H1 (cell line): ENCODE data around the gene CRNKL1. TPM values are rescaled to one million over a fixed set of nuclear protein-coding genes. Genes with fewer than 3 reads are reported as not detected.

Experiments used
- CTCF ChIA-PET: fragments of 300-600 bp; sonication (Branson Sonifier 250); formaldehyde crosslinking; loops from one replicate; lab custom pipeline; 2021; ENCODE audit not compliant: partially characterized antibody; lab: Charles Lee
- POLR2A ChIA-PET: fragments of 300-600 bp; sonication (Branson Sonifier 250); formaldehyde crosslinking; loops from one replicate; lab custom pipeline; 2021; ENCODE audit warnings: inconsistent platforms; ENCODE audit not compliant: partially characterized antibody; lab: Charles Lee
- DNase-seq, 2 experiments: peaks; one replicate each; pipeline versions ENCODE4 v3.0.0 to v3.0.0-alpha.2; 2010 to 2022; ENCODE audit warnings: low spot score in 2 of 2, low read depth in 1 of 2, mixed read lengths in 1 of 2
- FAIRE-seq: peaks from 2 replicates; lab custom pipeline; 2011; peaks lifted over from hg19 to GRCh38; lab: Jason Lieb, UNC
- H2AFZ ChIP-seq: 2 replicates; pipeline ENCODE4 v1.8.1; 2012; ENCODE audit warnings: low read length, inconsistent platforms
- H2AK5ac ChIP-seq: 2 replicates; pipeline ENCODE4 v1.6.1; 2013; ENCODE audit warnings: low read depth, low read length
- H2BK120ac ChIP-seq: replicated peaks from 2 replicates; pipeline ENCODE3; 2013; ENCODE audit warnings: low read depth, low read length, inconsistent platforms
- H2BK12ac ChIP-seq: 2 replicates; pipeline ENCODE4 v1.6.1; 2013; ENCODE audit warnings: low read depth, low read length
- H2BK15ac ChIP-seq: 2 replicates; pipeline ENCODE4 v1.6.1; 2013; ENCODE audit warnings: low read length
- H2BK20ac ChIP-seq: 2 replicates; pipeline ENCODE4 v1.6.1; 2013; ENCODE audit warnings: low read length
- H2BK5ac ChIP-seq: 2 replicates; pipeline ENCODE4 v1.6.1; 2013; ENCODE audit warnings: low read depth, low read length
- H3K14ac ChIP-seq: 2 replicates; pipeline ENCODE4 v1.6.1; 2013; ENCODE audit warnings: inconsistent platforms; ENCODE audit not compliant: insufficient read length
- H3K18ac ChIP-seq: 2 replicates; pipeline ENCODE4 v1.6.1; 2013; ENCODE audit warnings: low read length; ENCODE audit errors: extremely low read depth
- H3K23ac ChIP-seq: 2 replicates; pipeline ENCODE4 v1.6.1; 2013; ENCODE audit warnings: inconsistent platforms; ENCODE audit not compliant: insufficient read length
- H3K23me2 ChIP-seq: 2 replicates; pipeline ENCODE4 v1.6.1; 2013; ENCODE audit warnings: low read depth, low read length
- H3K27ac ChIP-seq: 2 replicates; pipeline ENCODE4 v1.6.1; 2011; ENCODE audit warnings: low read depth, low read length, inconsistent platforms
- H3K27me3 ChIP-seq, 4 experiments: replicated peaks in 1 of 4; 1 replicate in 1 of 4; 2 replicates in 3 of 4; pipeline versions ENCODE4 v1.6.1 to v1.8.1; 2011 to 2013; ENCODE audit warnings: low read length in 3 of 4, mild to moderate bottlenecking in 3 of 4, inconsistent platforms in 2 of 4, mixed read lengths in 2 of 4, moderate library complexity in 1 of 4; ENCODE audit not compliant: control insufficient read depth in 3 of 4, insufficient read depth in 3 of 4; ENCODE audit errors: extremely low read depth in 1 of 4
- H3K36me3 ChIP-seq, 4 experiments: 2 replicates each; pipeline versions ENCODE4 v1.6.1 to v1.8.1; 2011 to 2013; ENCODE audit warnings: mild to moderate bottlenecking in 4 of 4, low read length in 3 of 4, moderate library complexity in 2 of 4, control low read depth in 1 of 4, inconsistent platforms in 1 of 4; ENCODE audit not compliant: insufficient read depth in 4 of 4, control insufficient read depth in 2 of 4
- H3K4ac ChIP-seq: replicated peaks from 2 replicates; pipeline ENCODE3; 2013; ENCODE audit warnings: low read length, low read depth, mixed read lengths, inconsistent platforms; ENCODE audit not compliant: insufficient read length
- H3K4me1 ChIP-seq, 4 experiments: replicated peaks in 1 of 4; 1 replicate in 1 of 4; 2 replicates in 3 of 4; pipeline versions ENCODE4 v1.6.1 to v1.8.1; 2011 to 2013; ENCODE audit warnings: low read length in 3 of 4, inconsistent platforms in 2 of 4, mixed read lengths in 1 of 4; ENCODE audit not compliant: insufficient read depth in 4 of 4, control insufficient read depth in 3 of 4
- H3K4me2 ChIP-seq, 2 experiments: 2 replicates each; pipeline versions ENCODE4 v1.6.1 to v1.8.1; 2011 to 2013; ENCODE audit warnings: low read depth in 2 of 2, low read length in 2 of 2, control low read depth in 1 of 2, inconsistent platforms in 1 of 2, mild to moderate bottlenecking in 1 of 2; ENCODE audit not compliant: insufficient read depth in 1 of 2
- H3K4me3 ChIP-seq, 4 experiments: fragments of 200-600, 300-600 bp in 1 of 4; sonication (generic), shearing (Covaris generic), sonication (Bioruptor Twin) in 1 of 4; 2 replicates each; pipeline versions ENCODE4 v1.5.1 to v1.8.1; 2011 to 2016; ENCODE audit warnings: low read length in 4 of 4, low read depth in 3 of 4, control low read depth in 2 of 4, inconsistent platforms in 2 of 4, mild to moderate bottlenecking in 2 of 4, mixed read lengths in 1 of 4, moderate library complexity in 1 of 4; ENCODE audit not compliant: insufficient read depth in 2 of 4; ENCODE audit errors: extremely low read depth in 1 of 4
- H3K56ac ChIP-seq: replicated peaks from 2 replicates; pipeline ENCODE3; 2013; ENCODE audit warnings: low read depth, mild to moderate bottlenecking, mixed read lengths, low read length, inconsistent platforms; ENCODE audit not compliant: insufficient read length
- H3K79me1 ChIP-seq: 2 replicates; pipeline ENCODE4 v1.6.1; 2013; ENCODE audit warnings: low read depth, low read length, control low read depth
- H3K79me2 ChIP-seq, 2 experiments: 2 replicates each; pipeline versions ENCODE4 v1.6.1 to v1.8.1; 2012 to 2013; ENCODE audit warnings: low read length in 2 of 2, mild to moderate bottlenecking in 2 of 2, inconsistent platforms in 1 of 2; ENCODE audit not compliant: insufficient read depth in 2 of 2, control insufficient read depth in 1 of 2
- H3K9ac ChIP-seq, 4 experiments: replicated peaks in 1 of 4; 1 replicate in 1 of 4; 2 replicates in 3 of 4; pipeline versions ENCODE4 v1.6.1 to v1.8.1; 2011 to 2013; ENCODE audit warnings: low read depth in 3 of 4, low read length in 3 of 4, control low read depth in 2 of 4, mild to moderate bottlenecking in 2 of 4, moderate library complexity in 2 of 4, inconsistent platforms in 1 of 4; ENCODE audit errors: extremely low read depth in 1 of 4
- H3K9me3 ChIP-seq, 2 experiments: 2 replicates each; pipeline versions ENCODE4 v1.6.1 to v1.8.1; 2012 to 2013; ENCODE audit warnings: mild to moderate bottlenecking in 2 of 2, moderate library complexity in 2 of 2, control low read depth in 1 of 2, inconsistent platforms in 1 of 2, low read depth in 1 of 2, low read length in 1 of 2, mixed read lengths in 1 of 2; ENCODE audit not compliant: insufficient read depth in 2 of 2
- H4K20me1 ChIP-seq, 2 experiments: replicated peaks in 1 of 2; 2 replicates each; pipeline versions ENCODE3 to v1.8.1; 2011 to 2013; ENCODE audit warnings: inconsistent platforms in 2 of 2, low read length in 2 of 2, mild to moderate bottlenecking in 1 of 2; ENCODE audit not compliant: insufficient read depth in 2 of 2, control insufficient read depth in 1 of 2
- H4K5ac ChIP-seq: 2 replicates; pipeline ENCODE4 v1.6.1; 2013; ENCODE audit warnings: low read length, low read depth, mixed read lengths, inconsistent platforms; ENCODE audit not compliant: insufficient read length
- H4K8ac ChIP-seq: 2 replicates; pipeline ENCODE4 v1.8.0; 2013; ENCODE audit warnings: mild to moderate bottlenecking, moderate library complexity, low read length, inconsistent platforms; ENCODE audit not compliant: insufficient read depth; ENCODE audit errors: extremely low read depth
- H4K91ac ChIP-seq: replicated peaks from 2 replicates; pipeline ENCODE3; 2013; ENCODE audit warnings: low read length, mixed read lengths, inconsistent platforms; ENCODE audit not compliant: insufficient read length
- CHD7 ChIP-seq: fragments of 300-600 bp; sonication (generic); IDR thresholded peaks from 2 replicates; pipeline ENCODE4 v1.7.1; 2012; ENCODE audit warnings: low read length, moderate library complexity, mild to moderate bottlenecking, inconsistent platforms; ENCODE audit not compliant: insufficient replicate concordance
- polyA plus RNA-seq, 7 experiments: library from polyadenylated mRNA; depleted of rRNA in 3 of 7; stranded (reverse) in 5 of 7; unstranded in 2 of 7; fragments of >200 nt in 5 of 7; fragments of 200-250 nt in 2 of 7; gene quantifications; 1 replicate in 5 of 7; 2 replicates in 1 of 7; 4 replicates in 1 of 7; pipeline versions ENCODE4 v1.2.1 to v1.2.3, GENCODE V29; 2011 to 2013; ENCODE audit warnings: missing spikeins in 2 of 7, mixed read lengths in 2 of 7
- total RNA-seq: library from RNA; stranded (reverse); fragmentation: NEBNext Ultra II Directional; extraction: Animal tissue kit (Norgen Biotek cat#: 25700); gene quantifications from 2 replicates; pipeline ENCODE4 v1.2.1, GENCODE V29; 2021

CRNKL1 gene
- total and polyA plus RNA-seq, 2 of the 8 experiments (the other 6 are each of a cell fraction or from before 2014, with no cell fraction given), result 4.0 to 26.5 TPM

GRCh38 chr20:20022498-20022897, 29.8 kb downstream of the CRNKL1 start:
- H2AFZ ChIP-seq, result no peak overlapping the region
- no peak overlapping the region for H4K8ac ChIP-seq
- no peak overlapping the region for H2BK15ac ChIP-seq
- H3K4me2 ChIP-seq, result no peak overlapping the region
- H2BK12ac ChIP-seq, result no peak overlapping the region
- H3K18ac ChIP-seq, result no peak overlapping the region
- no peak for DNase-seq
- H3K9me3 ChIP-seq, result no peaks in the 10 kb centered on the region
- peaks cover 36% of the 10 kb centered on the region for H3K79me1 ChIP-seq
- no peak overlapping the region for H3K14ac ChIP-seq
- CTCF ChIA-PET, result no interaction called here
- no peak overlapping the region for H4K5ac ChIP-seq
- POLR2A ChIA-PET, result interaction anchor here (1.5 kb wide), 1 partner anchor 10 kb away, joined by 3 read pairs; no protein-coding TSS in a partner anchor
- H2BK20ac ChIP-seq, result no peak overlapping the region
- peaks cover 0 to 7% (median 2%) of the 10 kb centered on the region in 4 experiments; a peak in 3 of 7 replicates for H3K4me1 ChIP-seq
- no peak overlapping the region for H3K9ac ChIP-seq
- H3K36me3 ChIP-seq, result peaks cover 0 to 8% (median 4%) of the 10 kb centered on the region in 4 experiments; a peak in 6 of 8 replicates
- peaks cover 2 to 6% of the 10 kb centered on the region in 2 experiments for H4K20me1 ChIP-seq
- H3K4me3 ChIP-seq, result no peak overlapping the region
- no peak for FAIRE-seq
- no peak overlapping the region for H3K23ac ChIP-seq
- peaks cover 13 to 75% of the 10 kb centered on the region in 2 experiments for H3K79me2 ChIP-seq
- no peak overlapping the region for H3K56ac ChIP-seq
- no peak overlapping the region for H3K4ac ChIP-seq
- H2BK5ac ChIP-seq, result no peak overlapping the region
- no peaks in the 10 kb centered on the region; the same call in 1 of the 2 replicates for H3K23me2 ChIP-seq
- H2AK5ac ChIP-seq, result no peak overlapping the region
- H3K27ac ChIP-seq, result no peak overlapping the region
- no peak overlapping the region for H2BK120ac ChIP-seq
- no peak overlapping the region for H4K91ac ChIP-seq
- H3K27me3 ChIP-seq, result no peaks in the 10 kb centered on the region
- TF ChIP-seq CHD7, result no peak
